OCI-M1 (cell line): ENCODE data around the gene TIGD1.

Experiments used
- DNase-seq: peaks from one replicate; lab custom pipeline; 2025; lab: John Stamatoyannopoulos, UW

TIGD1 gene

GRCh38 chr2:232523682-232524597, 26.4 kb downstream of the TIGD1 start:
- DNase-seq: peak; percentile 16

DNA sequence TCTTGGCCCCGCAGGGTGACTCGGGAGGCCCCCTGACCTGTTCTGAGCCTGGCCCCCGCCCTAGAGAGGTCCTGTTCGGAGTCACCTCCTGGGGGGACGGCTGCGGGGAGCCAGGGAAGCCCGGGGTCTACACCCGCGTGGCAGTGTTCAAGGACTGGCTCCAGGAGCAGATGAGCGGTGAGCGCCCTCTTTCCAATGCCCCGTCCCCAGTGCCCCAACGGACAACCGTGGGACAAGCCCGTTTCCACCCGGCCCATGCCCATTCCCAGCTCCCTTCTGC, 27.0 kb downstream of the TIGD1 start:
- DNase-seq: no peak

GRCh38 chr2:232522623-232523401, 27.5 kb downstream of the TIGD1 start:
- no peak for DNase-seq

- DNase-seq: peak; percentile 41
Observed at GRCh38 chr2:232521959-232522622, 28.3 kb downstream of the TIGD1 start.

DNA sequence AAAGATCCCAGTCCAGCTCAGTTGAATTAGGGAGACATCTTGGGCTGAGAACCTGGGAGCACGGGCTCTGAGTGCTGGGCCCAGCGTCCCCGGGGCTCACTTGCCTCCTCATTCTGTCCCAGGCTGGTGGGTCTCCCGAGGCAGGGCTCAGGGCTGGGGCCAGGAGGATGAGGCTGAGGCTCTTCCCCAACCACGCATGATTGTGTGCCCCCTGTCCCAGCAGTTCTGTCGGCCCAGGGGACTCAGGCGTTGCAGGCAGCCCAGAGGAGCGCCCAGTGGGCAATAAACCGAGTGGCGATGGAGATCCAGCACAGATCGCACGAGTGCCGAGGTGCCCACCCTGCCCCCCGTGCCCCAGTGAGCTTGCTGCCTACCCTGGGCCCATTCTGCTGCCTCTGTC, 29.3 kb downstream of the TIGD1 start:
- DNase-seq: no peak

DNA sequence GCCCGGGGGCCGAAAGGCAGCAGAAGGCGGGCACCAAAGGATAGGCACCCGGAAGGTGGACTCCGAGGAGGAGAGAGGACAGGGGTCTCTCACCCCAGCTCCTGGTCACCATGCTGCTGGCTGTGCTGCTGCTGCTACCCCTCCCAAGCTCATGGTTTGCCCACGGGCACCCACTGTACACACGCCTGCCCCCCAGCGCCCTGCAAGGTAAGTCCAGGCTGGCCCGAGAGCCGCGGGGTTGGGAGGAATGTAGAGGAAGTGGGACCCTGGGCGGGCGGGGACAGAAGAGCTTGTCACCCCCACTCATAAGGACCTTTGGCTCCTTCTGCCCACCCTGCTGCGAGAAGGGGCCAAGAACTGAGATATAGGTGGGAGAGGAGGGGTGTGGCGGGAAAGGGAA, 29.9 kb downstream of the TIGD1 start:
- no peak for DNase-seq

- DNase-seq: no peak
Observed at GRCh38 chr2:232519581-232520438, 30.5 kb downstream of the TIGD1 start, which contains the start of gene PRSS56. PRSS56 (plus strand) TSS chr2:232520388; CDS start chr2:232520599, 211 bp downstream.

DNA sequence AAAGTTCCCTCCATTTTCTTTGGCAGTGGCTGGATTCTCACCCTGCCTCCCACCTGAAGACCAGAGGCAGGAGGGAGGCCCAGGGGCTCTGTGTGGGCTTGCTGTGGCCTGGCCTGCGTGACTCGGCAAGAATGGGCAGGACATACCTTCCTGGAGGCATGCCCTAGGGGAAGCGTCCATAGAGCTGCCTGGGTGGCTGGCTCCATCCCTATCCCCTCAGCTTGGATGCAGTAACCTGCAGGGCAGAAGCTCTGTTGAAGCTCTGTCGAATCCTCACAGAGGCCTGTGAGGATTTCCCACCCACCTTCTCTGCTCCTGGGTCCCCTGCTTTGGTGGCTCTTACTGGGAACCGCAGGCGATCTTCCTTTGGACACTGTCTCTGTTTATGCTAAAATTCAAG, 31.5 kb downstream of the TIGD1 start:
- DNase-seq: no peak

DNA sequence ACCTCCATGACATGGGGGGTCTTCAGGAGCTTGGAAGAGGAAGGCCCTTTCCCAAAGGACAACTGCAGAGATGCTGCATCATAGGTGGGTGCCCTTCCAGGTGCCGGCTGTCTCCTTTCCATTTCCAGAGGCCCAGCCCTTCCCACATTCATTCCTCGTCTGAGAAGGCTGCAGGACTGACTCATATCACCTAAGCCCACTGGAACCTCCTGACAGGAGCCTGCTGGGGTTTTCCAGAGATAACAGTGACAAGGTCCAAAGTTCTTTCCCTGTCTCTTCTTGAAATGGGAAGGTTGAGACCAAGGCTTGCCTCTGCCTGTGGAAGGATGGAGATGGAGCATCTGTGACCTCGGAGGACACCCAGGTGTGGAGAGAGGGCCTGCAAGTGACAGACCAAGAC, 33.8 kb downstream of the TIGD1 start:
- DNase-seq: no peak

DNA sequence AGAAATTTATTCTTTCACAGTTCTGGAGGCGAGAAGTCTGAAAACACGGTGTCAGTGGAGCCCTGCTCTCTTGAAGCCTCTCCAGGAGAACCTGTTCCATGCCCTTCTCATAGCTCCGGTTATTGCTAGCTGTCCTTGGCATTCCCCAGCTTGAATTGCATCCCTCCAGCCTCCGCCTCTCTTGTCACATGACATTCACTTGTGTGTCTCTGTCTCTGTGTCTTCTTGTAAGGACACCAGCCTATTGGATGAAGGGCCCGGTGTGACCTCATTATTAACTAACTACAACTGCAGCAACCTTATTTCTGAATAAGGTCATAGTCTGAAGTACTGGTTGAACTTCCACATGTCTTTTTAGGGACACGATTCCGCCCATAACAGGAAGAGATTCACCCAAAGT, 34.7 kb downstream of the TIGD1 start:
- DNase-seq: no peak

- DNase-seq: no peak
Observed at GRCh38 chr2:232513353-232513752, 37.0 kb downstream of the TIGD1 start.

- no peak for DNase-seq
Observed at GRCh38 chr2:232512602-232513001, 37.8 kb downstream of the TIGD1 start.

GRCh38 chr2:232511336-232511890, 38.9 kb downstream of the TIGD1 start:
- DNase-seq: no peak

GRCh38 chr2:232508251-232508650, 42.1 kb downstream of the TIGD1 start:
- DNase-seq: no peak

- DNase-seq: no peak
Observed at GRCh38 chr2:232506709-232507108, 43.6 kb downstream of the TIGD1 start.

- DNase-seq: no peak
Observed at GRCh38 chr2:232505856-232506255, 44.5 kb downstream of the TIGD1 start.

GRCh38 chr2:232504438-232504837, 45.9 kb downstream of the TIGD1 start:
- no peak for DNase-seq

- DNase-seq: no peak
Observed at GRCh38 chr2:232503809-232504323, 46.5 kb downstream of the TIGD1 start.

- no peak for DNase-seq
Observed at GRCh38 chr2:232502911-232503808, 47.2 kb downstream of the TIGD1 start.

- DNase-seq: no peak
Observed at GRCh38 chr2:232502511-232502910, 47.8 kb downstream of the TIGD1 start.
